GM19099 (cell line): ENCODE data around the gene ST14.

Experiments
- POLR2A ChIP-seq: IDR thresholded peaks from 3 replicates; pipeline ENCODE4 v1.6.1; 2011; ENCODE audit warnings: low read depth; ENCODE audit not compliant: insufficient read length; ENCODE audit errors: extremely low read depth

Gene ST14

GRCh38 chr11:130203766-130204702, 44.5 kb downstream of the ST14 start:
- no peak for TF ChIP-seq POLR2A

- TF ChIP-seq POLR2A = no peak
Observed at GRCh38 chr11:130204703-130205095, 45.1 kb downstream of the ST14 start.

DNA sequence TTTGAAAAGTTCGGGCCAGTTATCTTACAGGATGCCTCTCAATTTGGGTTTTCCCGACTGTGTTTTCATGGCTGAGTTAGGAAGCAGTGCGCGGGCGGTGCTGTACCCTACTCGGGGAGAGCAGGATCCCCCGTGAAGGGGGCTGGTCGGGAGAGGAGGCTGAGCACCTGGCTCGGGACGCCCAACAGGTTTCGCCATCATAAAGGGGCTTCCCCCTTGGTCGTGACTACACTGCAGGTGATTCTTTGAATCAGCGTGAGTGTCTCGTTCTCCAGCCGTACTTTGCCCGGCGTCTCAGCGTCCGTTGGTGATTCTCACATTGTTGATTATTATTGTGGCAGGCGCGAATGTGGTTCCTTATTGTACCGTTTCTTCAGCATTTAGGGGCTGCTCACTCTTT, 46.6 kb downstream of the ST14 start:
- TF ChIP-seq POLR2A = no peak

- no peak for TF ChIP-seq POLR2A
Observed at GRCh38 chr11:130208241-130209127, 48.9 kb downstream of the ST14 start.

GRCh38 chr11:130209128-130209932, 49.7 kb downstream of the ST14 start:
- TF ChIP-seq POLR2A = no peak

- TF ChIP-seq POLR2A = no peak
Observed at GRCh38 chr11:130209954-130210854, 50.6 kb downstream of the ST14 start.

GRCh38 chr11:130211144-130211543, 51.6 kb downstream of the ST14 start:
- TF ChIP-seq POLR2A = no peak

DNA sequence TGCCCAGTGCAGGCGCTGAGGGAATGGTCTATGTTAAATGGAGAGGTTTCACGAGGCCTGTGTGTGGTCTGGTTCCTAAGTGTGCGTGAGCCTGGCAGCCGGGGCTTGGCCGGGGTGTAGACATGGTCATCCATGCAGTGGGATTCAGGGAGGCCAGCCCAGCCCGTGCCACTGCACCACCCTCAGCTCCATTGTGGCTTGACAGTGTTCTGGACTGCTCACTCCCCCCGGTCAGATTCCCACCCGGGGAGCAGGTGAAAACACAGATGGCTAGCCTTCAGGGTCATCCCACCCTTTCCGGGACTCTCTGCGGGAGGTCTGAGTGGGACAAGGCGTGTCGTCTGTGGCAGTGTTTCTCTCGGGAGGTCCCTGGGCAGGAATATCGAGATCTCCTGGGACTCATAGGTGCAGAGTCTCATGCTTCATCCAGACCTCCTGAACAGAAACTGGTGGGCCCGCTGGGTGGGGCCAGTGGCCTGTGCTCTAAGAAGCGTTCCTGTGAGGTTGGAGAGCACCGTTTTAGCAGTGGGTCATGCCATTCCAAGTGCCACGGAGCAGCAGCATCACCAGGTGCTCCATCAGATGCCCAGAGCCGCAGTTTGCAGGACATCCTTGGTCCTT, 52.3 kb downstream of the ST14 start:
- TF ChIP-seq POLR2A = no peak

- no peak for TF ChIP-seq POLR2A
Observed at GRCh38 chr11:130212431-130212961, 52.9 kb downstream of the ST14 start.

GRCh38 chr11:130213143-130213978, 53.8 kb downstream of the ST14 start:
- TF ChIP-seq POLR2A = no peak

DNA sequence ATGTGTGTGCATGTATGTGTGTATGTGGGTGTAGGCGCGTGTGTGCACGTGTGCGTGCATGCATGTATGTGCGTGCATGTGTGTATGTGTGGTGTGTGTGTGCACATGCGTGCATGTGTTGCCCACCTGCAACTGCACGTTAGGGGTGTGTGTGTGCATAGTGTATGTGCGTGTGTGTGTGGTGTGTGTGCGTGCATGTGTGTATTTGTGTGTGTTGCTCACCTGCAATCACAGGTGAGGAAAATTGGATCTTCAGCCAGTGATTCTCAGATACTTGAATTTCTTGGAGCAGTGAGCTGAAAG, 54.3 kb downstream of the ST14 start:
- TF ChIP-seq POLR2A = no peak

- TF ChIP-seq POLR2A = no peak
Observed at GRCh38 chr11:130214861-130215530, 55.4 kb downstream of the ST14 start.
